A549 (cell line): ENCODE measurements around the gene PREX1.

Source experiments
- EP300 ChIP-seq, 2 experiments: fragments of >200 bp; sonication (Bioruptor Twin); formaldehyde crosslinking; IDR thresholded peaks; 2 replicates in 1 of 2; 3 replicates in 1 of 2; pipeline ENCODE4 v1.6.1; 2016 to 2017
- FOSB ChIP-seq: fragments of 250-450 bp; sonication (Bioruptor Pico); IDR thresholded peaks from 2 replicates; pipeline ENCODE4 v1.5.0; 2020; ENCODE audit warnings: mild to moderate bottlenecking, moderate library complexity
- HEYL ChIP-seq: fragments of 250-450 bp; sonication (Bioruptor Pico); IDR thresholded peaks from 2 replicates; pipeline ENCODE4 v1.8.0; 2021; ENCODE audit warnings: mild to moderate bottlenecking, moderate library complexity
- HOXA7 ChIP-seq: fragments of 250-450 bp; sonication (Bioruptor Pico); IDR thresholded peaks from 2 replicates; pipeline ENCODE4 v1.5.0; 2020; ENCODE audit warnings: mild to moderate bottlenecking, moderate library complexity
- KDM1A ChIP-seq: fragments of 200-600 bp; sonication (generic); IDR thresholded peaks from 2 replicates; pipeline ENCODE4 v1.6.1; 2016; ENCODE audit warnings: low read depth, mild to moderate bottlenecking
- NFE2L2 ChIP-seq: fragments of 150-350 bp; conservative IDR thresholded peaks from 2 replicates; pipeline ENCODE4 v1.6.1; 2014; ENCODE audit warnings: low read length
- POLR2A ChIP-seq: IDR thresholded peaks from 2 replicates; pipeline ENCODE4 v1.6.1; 2012; ENCODE audit warnings: mild to moderate bottlenecking, low read length
- POLR2AphosphoS2 ChIP-seq: conservative IDR thresholded peaks from 2 replicates; pipeline ENCODE4 v1.6.1; 2012; ENCODE audit warnings: low read length, improper control_type of control experiment, inconsistent platforms
- RAD21 ChIP-seq, 2 experiments: fragments of >200 bp in 1 of 2; sonication (Bioruptor Twin) in 1 of 2; formaldehyde crosslinking in 1 of 2; IDR thresholded peaks in 1 of 2; conservative IDR thresholded peaks in 1 of 2; 2 replicates in 1 of 2; 3 replicates in 1 of 2; pipeline ENCODE4 v1.6.1; 2012 to 2018; ENCODE audit warnings: inconsistent platforms in 1 of 2
- SMC3 ChIP-seq: fragments of >200 bp; sonication (Bioruptor Twin); formaldehyde crosslinking; IDR thresholded peaks from 3 replicates; pipeline ENCODE4 v1.6.1; 2018; ENCODE audit warnings: inconsistent platforms
- TF ChIP-seq, protein P1 (sequence below): fragments of >200 bp; sonication (Bioruptor Twin); formaldehyde crosslinking; IDR thresholded peaks from 3 replicates; pipeline ENCODE4 v1.5.1; 2016
- TF ChIP-seq, protein P2 (sequence below): fragments of 250-450 bp; sonication (Bioruptor Pico); IDR thresholded peaks from 2 replicates; pipeline ENCODE4 v1.5.0; 2021; ENCODE audit warnings: mild to moderate bottlenecking, moderate library complexity, borderline replicate concordance

DNA sequence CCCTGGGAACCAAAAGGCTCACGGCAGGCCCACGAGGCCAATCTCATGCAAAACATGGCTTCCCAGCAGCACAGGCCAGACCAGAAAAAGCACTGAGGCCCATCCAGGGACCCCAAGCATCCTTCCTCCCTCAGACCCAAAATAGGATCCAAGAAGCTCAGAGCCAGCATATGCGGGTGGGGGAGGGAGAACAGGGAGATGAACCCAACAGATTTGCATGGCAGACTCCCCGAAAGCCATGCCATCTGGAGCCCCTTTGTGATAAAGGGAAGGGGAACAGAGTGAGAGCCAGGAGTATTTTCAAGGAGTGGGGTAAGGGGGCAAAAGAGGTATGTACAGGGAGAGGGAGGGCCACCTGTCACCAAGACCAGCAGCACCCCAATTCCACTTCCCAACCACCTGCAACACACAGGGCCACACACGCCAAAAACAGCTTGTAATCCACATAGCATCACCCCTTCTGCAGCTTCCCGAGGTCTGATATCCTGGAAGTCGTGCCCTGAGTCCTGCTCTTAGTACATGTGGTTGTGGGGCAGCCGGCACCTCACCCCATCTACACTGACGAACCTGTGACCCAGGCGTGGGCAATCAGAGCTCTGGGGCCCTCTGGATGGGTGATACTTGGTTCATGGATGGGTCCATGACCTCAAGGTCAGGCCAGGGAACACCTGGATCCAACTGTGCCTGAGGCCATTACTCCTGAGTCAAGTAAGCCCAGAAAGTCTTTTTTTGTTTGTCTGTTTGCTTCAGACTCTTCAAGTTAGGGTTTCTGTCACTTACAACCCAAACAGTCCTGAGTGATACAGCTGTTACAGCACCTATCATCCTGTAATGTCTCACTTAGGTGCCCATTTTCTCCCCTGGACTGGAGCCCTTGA is 24.4 kb downstream of the PREX1 start:
- TF ChIP-seq, protein P1, sequence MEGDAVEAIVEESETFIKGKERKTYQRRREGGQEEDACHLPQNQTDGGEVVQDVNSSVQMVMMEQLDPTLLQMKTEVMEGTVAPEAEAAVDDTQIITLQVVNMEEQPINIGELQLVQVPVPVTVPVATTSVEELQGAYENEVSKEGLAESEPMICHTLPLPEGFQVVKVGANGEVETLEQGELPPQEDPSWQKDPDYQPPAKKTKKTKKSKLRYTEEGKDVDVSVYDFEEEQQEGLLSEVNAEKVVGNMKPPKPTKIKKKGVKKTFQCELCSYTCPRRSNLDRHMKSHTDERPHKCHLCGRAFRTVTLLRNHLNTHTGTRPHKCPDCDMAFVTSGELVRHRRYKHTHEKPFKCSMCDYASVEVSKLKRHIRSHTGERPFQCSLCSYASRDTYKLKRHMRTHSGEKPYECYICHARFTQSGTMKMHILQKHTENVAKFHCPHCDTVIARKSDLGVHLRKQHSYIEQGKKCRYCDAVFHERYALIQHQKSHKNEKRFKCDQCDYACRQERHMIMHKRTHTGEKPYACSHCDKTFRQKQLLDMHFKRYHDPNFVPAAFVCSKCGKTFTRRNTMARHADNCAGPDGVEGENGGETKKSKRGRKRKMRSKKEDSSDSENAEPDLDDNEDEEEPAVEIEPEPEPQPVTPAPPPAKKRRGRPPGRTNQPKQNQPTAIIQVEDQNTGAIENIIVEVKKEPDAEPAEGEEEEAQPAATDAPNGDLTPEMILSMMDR: no peak
- no peak for TF ChIP-seq FOSB (CRISPR knock-in tag)
- TF ChIP-seq, protein P2, sequence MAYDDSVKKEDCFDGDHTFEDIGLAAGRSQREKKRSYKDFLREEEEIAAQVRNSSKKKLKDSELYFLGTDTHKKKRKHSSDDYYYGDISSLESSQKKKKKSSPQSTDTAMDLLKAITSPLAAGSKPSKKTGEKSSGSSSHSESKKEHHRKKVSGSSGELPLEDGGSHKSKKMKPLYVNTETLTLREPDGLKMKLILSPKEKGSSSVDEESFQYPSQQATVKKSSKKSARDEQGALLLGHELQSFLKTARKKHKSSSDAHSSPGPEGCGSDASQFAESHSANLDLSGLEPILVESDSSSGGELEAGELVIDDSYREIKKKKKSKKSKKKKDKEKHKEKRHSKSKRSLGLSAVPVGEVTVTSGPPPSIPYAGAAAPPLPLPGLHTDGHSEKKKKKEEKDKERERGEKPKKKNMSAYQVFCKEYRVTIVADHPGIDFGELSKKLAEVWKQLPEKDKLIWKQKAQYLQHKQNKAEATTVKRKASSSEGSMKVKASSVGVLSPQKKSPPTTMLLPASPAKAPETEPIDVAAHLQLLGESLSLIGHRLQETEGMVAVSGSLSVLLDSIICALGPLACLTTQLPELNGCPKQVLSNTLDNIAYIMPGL (CRISPR knock-in tag): no peak
- no peak for TF ChIP-seq SMC3
- TF ChIP-seq KDM1A: no peak
- no peak for TF ChIP-seq HEYL (CRISPR knock-in tag)
- no peak for TF ChIP-seq RAD21 (conservative IDR thresholded peaks at IDR 0.05 in 1 of 2, IDR thresholded peaks at IDR 0.05 in 1 of 2)
- TF ChIP-seq POLR2AphosphoS2: no peak
- no peak for TF ChIP-seq HOXA7 (CRISPR knock-in tag)
- TF ChIP-seq EP300 (IDR thresholded peaks at IDR 0.05): no peak
- TF ChIP-seq NFE2L2: no peak
- no peak for TF ChIP-seq POLR2A
